HUDEP-2 (cell line): ENCODE data around the gene HIP1.
"Not testable (repeated sequence)": the region's sequence is repeated elsewhere in the genome, so short reads cannot be mapped to it uniquely, and the experiment has no call there.

ENCODE experiments used
- DNase-seq, 76 experiments: peaks; one replicate each; lab custom pipeline; 2025; ENCODE audit not compliant: unreplicated experiment in 76 of 76; lab: John Stamatoyannopoulos, UW

HIP1 gene

DNA sequence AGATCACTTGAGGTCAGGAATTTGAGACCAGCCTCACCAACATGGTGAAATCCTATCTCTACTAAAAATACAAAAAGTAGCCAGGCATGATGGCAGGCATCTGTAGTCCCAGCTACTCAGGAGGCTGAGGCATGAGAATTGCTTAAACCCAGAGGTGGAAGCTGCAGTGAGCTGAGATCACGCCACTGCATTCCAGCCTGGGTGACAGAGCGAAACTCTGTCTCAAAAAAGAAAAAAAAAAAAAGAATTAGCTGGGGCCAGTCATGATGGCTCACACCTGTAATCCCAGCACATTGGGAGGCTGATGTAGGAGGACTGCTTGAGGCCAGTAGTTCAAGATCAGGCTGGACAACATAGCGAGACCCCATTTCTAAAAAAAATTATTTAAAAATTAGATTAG is 21.0 kb downstream of the HIP1 start:
- DNase-seq = not testable (repeated sequence)

DNA sequence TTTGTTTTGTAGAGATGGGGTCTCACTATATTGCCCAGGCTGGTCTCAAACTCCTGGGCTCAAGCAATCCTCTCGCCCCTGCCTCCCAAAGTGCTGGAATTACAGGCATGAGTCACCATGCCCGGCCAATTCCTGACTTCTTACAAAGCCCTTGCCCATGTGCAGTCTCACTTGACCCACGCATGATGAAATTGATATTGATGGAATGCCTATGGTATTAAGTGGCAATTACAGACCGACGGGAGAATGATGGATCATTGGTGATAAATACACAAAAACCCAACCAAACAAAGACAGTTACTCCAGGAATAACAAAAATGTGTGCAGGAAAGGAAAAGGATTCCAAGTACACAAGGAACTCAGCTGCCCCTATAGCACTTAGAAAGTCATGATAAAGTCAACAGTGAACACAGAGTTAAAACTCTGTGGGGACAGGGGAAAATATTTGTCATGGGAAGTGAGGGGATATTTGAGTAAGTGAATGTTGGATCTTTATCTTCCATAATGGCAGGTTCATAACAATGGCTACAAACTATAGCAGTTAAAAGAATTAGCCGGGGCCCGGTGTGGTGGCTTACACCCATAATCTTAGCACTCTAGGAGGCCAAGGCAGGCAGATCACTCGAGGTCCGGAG is 21.6 kb downstream of the HIP1 start:
- DNase-seq = no peak

DNA sequence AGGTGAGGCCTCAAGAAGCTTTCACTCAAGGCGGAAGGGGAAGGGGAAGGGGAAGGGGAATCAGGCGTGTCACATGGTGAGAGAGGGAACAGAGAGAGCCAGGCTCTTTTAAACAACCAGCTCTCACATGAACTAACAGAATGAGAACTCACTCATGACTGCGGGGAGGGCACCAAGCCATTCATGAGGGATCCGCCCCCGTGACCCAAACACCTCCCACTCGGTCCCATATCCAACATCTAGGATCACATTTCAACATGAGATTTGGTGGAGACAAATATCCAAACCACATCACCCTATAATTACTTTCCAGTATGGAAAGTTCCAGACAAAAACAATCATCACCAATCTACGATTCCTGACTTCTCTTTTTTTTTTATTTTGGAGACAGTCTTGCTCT is 22.9 kb downstream of the HIP1 start:
- DNase-seq = no peak

DNA sequence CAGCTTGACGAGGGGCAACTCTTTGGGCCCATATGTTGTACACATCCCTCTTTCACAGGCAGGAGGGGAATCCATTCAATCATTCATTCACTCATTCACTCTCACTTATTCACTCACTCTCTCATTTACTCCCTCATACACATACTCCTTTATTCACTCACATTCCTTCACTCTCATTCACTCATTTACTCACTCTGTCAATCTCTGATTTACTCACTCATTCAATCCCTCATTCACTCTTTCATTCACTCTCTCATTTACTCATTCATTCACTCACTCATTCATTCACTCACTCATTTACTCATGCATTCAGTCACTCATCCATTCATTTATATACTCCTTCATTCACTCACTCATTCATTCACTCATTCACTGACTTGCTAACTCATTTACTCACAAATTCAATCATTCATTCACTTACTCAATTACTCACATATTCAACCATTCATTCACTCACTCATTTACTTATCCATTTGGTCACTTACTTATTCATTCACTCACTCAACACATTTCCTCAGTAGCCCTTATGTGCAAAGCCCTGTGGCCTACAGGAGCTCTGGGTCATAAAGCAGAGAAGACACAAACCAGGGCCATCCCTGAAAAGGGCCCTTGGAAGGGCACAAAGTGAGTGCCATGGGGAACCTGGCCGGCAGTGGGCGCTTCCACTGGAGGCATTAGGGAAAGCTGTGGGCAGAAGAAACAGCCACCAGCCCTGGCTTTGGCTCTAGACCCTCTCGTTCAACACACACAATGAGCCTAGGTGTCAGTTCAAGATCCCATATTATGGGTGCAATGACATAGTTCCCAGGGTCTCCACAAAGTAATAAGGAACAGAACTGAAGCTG is 26.0 kb downstream of the HIP1 start:
- DNase-seq = no peak

DNA sequence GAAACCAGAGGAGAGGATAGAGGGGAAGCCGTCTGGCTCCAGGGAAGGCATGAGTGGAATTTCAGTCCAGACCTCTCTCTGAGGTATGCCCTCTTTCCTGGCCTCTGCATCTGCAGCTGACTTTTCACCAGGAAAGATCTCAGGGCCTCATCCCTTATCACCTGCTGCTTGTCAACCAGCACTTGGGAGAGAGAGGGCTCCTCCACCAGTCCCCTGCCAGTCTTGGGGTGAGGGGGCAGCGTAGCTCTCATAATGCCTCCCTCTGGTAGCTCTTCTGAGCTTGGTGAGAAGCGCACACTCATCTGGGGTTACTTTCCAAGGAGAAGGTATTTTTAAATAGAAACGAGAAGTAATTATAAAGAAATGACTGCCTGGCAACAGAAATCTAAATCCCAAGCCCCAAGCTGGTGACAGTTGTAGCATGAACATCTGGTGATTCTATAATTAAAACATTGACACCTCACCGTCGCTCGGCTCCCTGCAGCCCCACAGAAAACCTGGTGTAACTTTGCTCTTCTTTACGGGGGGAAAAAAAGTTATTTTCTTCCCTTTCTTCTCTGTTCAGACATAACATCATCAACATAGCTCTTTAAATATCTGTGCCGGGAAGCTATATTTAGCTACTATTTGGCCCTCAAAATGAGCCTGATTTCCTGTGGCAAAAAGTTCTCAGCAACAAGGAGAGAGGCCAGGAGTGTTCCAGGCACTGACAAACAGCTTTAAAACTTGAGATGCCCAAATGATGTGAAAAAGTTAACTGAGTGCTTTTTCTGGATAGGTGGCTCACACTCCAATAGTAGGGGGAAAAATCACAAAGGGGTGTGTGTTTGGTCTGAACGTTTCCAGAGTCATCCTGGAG is 26.9 kb downstream of the HIP1 start:
- no peak for DNase-seq

DNA sequence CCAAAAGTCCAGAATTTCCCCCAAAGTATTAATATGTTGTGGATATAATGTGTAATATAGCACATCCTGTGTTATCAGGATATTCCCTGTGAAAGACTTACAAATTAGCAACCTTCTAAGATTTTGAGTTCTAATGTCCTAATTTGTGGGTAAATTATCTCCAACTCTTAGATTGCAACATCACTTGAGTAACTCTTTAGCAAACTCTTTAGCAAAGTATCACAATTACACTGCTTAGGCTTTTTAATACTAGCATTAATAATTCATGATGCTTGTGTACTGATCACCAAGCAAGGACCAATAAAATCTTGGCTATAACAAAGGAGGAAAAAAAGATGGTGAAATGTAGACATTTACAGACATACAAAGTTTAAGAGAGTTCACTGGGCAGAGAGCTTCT is 27.7 kb downstream of the HIP1 start:
- no peak for DNase-seq

DNA sequence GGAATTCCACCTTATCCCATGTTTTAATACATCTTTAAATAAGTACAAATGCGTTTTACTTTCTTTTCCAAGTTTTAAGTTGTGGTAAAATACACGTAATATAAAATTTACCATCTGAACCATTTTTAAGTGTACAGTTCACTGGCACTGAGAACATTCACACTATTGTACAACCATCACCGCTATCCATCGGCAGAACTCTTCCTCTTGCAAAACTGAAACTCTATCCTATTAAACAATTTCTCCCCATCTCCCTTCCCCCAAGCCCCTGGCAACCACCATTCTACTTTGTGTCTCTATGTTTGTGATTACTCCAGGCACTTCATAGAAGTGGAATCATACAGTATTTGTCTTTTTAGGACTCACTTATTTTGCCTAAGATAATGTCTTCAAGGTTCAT is 33.8 kb downstream of the HIP1 start:
- no peak for DNase-seq

DNA sequence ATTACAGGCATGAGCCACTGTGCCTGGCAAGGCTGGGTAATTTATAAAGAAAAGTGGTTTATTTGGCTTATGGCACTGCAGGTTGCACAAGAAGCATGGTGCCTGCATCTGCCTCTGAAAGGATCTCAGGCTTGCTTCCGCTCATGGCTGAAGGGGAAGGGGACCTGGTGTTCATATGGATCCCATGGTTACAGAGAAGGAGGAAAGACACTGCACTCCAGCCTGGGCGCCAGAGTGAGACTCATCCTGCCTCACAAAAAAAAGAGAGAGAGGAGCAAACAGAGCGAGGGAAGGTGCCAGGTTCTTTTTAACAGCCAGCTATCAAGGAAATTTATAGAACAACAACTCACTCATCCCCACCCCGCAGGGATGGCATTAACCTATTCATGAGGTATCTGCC is 36.2 kb downstream of the HIP1 start:
- DNase-seq = no peak

DNA sequence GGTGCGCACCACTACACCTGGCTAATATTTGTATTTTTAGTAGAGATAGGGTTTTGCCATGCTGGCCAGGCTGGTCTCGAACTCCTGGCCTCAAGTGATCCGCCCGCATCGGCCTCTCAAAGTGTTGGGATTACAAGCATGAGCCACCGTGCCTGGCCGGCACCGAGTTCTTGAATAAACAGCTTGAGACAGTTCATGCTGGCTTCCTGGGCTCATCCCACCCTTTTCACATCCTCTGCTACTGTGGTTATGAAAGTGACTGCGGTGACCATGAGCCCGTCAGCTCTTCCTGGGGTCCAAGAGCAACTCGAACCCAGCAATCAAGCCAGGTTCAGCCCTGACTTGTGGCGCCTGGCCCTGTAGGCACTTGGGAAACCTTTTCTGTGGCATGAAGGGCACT is 38.7 kb downstream of the HIP1 start:
- DNase-seq = no peak

DNA sequence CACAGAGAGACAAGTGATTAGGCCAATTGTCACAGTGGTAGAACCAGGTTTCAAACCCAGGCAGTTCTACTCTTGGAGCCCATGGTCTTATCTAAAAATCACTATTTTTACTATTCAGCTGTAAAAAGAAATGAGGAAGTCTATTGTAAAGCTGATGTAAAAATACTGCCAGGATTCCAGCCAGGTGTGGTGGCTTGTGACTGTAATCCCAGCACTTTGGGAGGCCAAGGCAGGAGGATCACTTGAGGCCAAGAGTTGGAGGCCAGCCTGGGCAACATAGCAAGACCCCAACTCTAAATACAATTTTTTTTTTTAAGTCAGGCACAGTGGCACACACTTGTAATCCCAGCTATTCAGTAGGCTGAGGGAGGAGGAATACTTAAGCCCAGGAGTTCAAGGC is 40.4 kb downstream of the HIP1 start:
- no peak for DNase-seq

DNA sequence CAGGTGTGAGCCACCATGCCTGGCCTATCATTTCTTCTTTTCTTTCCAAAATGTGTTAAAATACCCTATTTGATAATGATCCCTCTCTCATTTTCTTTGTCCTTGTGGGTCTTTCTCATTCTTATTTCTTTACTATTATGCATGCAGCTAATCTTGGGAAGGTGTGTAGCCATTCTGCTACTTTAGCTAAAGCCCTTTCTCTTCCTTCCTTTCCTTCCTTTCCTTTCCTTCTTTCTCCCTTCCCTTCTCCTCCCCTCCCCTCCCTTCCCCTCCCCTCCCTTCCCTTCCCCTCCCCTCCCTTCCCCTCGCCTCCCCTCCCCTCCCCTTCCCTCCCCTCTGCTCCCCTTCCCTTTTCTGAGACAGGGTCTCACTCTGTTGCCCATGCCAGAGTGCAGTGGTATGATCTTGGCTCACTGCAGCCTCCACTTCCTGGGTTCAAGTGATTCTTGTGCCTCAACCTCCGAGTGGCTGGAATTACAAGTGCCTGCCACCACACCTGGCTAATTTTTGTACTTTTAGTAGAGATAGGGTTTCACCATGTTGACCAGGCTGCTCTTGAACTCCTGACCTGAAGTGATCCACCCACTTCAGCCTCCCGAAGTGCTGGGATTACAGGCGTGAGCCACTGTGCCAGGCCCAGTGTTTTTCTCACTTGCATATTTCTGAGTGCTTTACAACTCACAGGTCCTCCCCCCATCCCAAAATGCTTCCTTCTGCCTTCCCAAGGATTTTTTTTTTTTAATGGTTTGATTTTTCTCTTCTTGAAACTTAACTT is 42.3 kb downstream of the HIP1 start:
- no peak for DNase-seq

DNA sequence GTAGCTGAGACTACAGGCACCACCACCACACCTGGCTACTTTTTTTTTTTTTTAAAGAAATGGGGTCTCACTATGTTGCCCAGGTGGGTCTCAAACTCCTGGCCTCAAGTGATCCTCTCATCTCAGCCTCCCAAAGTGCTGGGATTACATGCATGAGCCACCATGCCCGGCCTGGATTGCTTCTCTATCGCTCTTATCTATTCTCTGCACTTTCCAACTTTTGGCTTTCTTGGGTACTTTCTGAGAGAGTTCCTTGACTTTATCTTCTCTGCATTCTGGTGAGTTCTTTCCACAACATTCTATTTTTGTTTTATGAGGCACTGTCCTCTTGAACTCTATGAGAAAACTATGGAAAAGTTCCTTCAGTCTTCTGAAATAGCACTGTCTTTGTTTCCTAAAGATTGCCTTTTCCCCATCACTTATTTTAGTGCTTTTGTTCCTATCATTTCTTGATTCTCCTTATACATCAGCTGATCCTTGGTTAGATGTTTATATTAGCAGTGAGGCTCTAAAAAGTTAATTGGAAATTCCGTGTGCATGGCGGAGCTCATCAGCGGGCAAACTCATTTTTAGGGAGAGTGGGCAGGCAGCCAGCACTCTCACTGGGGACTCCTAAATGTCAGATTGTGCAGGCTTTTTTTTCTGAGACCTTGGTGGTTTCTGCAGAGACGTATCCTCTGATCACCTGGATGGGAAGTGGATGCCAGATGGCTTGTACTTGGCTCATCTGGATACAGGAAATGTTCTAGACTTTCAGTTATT is 43.9 kb downstream of the HIP1 start:
- no peak for DNase-seq

DNA sequence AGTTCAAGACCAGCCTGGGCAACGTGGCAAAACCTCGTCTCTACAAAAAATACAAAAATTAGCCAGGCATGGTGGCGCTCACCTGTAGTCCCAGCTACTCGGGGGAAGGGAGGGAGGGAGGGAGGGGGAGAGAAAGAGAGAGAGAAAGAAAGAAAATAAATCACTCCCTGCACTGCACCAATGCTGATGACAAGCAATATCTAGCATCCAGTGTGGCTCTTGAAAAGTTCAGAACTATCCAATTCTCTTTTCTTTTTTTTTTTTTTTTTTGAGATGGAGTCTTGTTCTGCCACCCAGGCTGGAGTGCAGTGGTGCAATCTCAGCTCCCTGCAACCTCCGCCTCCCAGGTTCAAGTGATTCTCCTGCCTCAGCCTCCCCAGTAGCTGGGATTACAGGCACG is 45.1 kb downstream of the HIP1 start:
- not testable (repeated sequence) for DNase-seq

DNA sequence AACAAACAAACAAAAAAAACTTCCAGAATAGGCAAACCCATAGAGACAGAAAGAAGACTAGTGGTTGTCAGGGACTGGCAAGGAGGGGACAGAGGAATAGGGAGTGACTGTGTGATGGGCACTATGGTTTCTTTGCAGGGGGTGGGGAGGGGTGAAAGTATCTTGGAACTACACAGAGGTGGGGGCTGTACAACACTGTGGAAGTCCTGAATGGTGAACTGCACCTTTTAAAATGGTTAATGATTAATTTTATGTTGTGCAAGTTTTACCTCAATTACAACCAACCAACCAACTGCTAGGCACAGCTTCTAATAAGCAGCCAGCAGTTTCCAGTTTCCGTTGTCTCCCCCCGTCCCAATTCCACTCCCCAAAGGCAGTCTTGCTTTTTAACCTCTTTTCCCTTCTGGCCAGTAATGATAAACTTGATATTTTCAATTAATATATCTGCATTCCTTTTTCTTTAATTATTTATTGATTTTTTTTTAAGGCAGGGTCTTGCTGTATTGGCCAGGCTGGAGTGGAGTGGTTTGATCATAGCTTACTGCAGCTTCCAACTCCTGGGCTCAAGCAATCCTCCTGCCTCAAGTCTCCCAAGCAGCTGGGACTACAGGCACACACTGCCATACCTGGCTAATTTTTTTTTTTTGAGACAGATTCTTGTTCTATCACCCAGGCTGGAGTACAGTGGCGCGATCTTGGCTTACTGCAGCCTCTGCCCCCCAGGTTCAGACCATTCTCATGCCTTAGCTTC is 46.8 kb downstream of the HIP1 start:
- no peak for DNase-seq

DNA sequence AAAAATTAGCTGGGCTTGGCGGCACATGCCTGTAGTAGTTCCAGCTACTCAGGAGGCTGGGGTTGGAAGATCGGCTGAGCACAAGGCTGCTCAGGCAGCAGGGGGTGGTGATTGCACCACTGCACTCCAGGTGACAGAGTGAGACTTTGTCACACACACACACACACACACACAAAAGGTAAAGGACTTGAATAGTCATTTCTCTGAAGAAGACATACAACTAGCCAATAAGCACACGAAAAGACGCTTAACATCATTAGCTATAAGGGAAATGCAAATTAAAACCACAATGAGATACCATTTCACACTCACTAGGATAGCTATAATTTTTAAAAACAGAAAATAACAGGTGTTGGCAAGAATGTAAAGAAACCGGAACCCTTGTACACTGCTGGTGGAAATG is 48.6 kb downstream of the HIP1 start:
- DNase-seq = no peak

DNA sequence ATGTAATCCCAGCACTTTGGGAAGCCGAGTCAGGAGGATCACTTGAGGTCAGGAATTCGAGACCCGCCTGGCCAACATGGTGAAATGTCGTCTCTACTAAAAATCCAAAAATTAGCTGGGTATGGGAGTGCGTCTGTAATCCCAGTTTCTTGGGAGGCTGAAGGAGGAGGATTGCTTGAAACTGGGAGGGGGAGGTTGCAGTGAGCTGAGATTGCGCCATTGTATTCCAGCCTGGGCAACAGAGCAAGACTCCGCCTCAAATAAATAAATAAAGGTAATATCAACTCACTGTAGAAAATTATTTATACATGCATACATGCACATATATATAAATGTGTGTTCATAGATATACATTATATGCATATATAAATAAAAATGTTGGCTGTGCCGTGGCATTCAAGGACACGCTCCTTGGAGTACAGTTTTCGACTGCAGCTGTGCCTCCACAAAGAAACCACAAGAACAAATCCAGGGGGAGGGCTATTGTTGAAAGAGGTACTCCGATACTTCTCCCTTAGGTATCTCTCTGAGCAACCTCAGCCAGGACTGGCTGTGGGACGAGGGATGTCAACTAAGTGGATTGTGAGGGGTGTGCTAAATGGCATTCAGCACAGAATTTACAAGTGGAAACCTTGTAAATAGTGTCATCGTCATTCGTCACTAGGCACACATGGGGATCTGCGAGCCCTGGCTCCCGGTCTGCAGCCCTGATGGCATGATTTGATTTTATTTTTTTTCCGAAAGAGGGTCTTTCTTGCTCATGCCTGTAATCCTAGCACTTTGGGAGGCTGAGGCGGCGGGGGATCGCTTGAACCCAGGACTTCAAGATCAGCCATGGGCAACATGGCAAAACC is 49.3 kb downstream of the HIP1 start:
- no peak for DNase-seq

DNA sequence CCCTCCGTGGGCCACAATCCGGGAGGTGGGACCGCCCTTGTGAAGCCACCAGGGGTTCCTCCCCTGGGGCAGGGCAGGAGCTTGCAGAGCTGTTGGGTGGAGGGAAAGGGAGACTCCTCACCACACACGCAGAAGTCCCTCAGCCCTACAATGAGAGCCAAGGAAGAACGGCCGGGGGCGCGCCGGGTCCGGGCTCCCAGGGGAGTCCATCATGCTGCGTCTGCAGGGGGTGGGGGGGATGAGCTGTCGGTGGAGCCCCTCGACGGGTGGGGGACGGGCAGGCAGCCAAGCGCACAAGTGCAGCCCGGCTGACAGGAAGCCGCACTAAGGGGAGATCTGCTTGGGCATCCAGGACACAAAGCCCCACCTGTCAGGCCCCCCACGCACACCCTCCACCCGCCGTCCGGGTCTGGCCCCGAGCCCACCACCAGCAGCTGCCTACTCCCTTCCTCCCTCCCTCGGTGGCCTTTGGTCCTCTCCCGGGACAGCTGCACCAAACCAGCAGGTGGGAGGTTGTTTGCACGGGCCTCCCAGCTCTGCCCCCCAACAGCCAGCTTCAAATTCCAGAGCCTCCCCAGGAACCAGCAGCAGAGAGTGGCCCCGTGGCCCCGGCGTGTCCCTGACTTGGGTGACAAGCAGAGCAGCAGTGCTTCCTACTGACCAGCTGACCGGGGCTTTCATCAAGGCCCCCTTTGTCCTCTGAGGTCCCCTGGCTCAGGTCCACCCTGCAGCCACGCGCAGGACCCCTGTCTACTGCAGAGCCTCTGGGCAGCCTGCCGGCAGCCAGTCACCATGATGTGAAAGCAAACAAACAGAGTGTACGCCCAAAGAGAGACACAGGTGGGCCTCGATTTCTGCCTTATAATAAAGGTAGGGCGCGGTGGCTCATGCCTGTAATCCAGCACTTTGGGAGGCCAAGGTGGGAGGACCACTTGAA is 50.3 kb downstream of the HIP1 start:
- DNase-seq = no peak
